Upper lobe of left lung (tissue), 4 donors: ENCODE data around the gene CACNA1H.

Source experiments
- CTCF ChIP-seq, 6 experiments: fragments of 450-650 bp in 4 of 6; fragments of 200-600 bp in 2 of 6; sonication (generic) in 2 of 6; IDR thresholded peaks; one replicate each; pipeline ENCODE4 v1.5.1; 2016 to 2019; ENCODE audit warnings: antibody characterized with exemption in 6 of 6
- EP300 ChIP-seq, 4 donors: sonication (generic); formaldehyde crosslinking; IDR thresholded peaks; one replicate each; pipeline ENCODE4 v1.5.1; 2017; ENCODE audit warnings: antibody characterized with exemption in 4 of 4, control low read depth in 2 of 4

- TF ChIP-seq CTCF (IDR thresholded peaks at IDR 0.05) (no peak), EP300 (IDR thresholded peaks at IDR 0.05) (no peak)
Observed at GRCh38 chr16:1218930-1219611, 66.2 kb downstream of the CACNA1H start.
